HG02678 (cell line): ENCODE data around the gene LPCAT1.

Experiments
- ATAC-seq: cut with Tn5 transposase; IDR thresholded peaks from one replicate; pipeline ENCODE4 v1.9.1; 2021; ENCODE audit warnings: mild to moderate bottlenecking, moderate library complexity; ENCODE audit not compliant: unreplicated experiment

The LPCAT1 gene

GRCh38 chr5:1414311-1415058 lies 109.3 kb downstream of the LPCAT1 start:
- no peak for ATAC-seq

DNA sequence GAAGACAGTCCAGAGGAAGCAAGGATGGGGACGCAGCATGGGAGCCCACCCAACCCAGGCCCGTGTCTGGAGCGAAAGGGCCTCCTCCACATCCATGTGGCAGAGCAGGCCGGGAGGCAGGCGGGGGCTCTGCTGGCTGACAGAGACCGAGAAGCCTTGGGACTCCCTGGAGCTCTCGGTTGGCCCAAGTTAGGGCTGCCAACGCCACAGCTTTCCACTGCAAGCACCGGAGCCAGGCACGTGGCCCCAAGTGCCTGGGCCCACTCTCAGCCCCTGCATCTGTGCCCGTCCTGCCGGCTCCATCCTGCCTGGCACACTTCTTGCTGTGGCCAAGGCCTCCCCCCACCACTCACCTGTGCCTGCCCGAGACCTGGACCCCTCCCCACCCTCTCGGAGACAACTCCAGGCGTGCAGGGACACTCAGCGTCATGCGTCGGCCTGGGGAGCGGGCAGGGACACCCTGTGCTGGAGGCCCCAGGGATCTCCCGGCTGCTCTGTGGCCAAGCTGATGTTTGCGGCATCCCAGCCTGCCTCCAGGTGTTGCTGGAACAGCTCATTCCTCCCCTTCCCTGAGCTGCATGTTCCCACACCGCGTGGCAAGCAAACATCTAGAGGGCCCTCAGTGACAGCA lies 110.0 kb downstream of the LPCAT1 start:
- no peak for ATAC-seq

DNA sequence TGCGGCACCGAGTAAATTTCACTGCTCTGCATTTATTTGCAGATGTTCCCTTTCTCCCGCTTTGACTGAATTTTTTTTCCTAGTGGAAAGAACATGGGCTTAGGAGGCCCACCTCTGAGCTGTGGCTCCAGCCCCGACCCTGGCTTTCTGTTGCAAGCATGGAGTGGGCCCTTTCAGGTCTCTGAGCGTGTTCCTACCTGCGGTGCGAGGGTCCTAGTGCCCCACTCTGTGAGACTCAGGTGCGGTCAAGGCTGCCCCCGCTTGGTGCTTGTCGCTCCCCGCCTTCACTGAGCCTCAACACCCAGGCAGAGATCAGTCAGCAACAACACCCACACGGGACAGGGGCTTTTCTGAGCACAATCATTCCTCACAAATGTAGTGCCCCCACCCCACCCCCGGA lies 110.5 kb downstream of the LPCAT1 start:
- ATAC-seq, result no peak

- ATAC-seq, result no peak
These were observed 111.1 kb downstream of the LPCAT1 start for GRCh38 chr5:1412621-1413020.

DNA sequence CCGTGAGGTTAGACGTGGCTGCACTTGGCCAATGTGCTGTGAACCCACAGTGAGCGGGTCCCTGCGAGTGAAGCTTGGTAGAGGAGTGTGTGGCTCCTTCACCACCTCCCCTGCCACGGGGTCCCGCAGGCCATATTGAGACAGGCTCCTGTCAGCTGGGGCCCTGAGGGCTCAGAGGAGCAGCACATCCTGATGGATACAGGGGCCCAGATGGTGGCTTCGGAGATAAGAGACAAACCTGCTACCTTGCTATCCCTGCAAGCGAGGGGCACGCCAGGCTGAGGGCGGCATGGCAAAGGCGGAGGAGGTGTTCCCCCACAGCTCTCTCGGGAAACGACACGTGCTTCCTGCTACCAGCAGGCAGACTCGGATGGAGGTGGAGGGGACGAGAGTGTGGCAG lies 111.6 kb downstream of the LPCAT1 start:
- no peak for ATAC-seq
